Heart right ventricle (tissue), 16 donors: ENCODE measurements around the gene YKT6. TPM values are rescaled to one million over a fixed set of nuclear protein-coding genes. Genes with fewer than 3 reads are reported as not detected.

ENCODE experiments used
- ATAC-seq, 8 donors: fragments of 200-7000 bp; cut with Tn5 transposase; one replicate each; pipeline ENCODE4 v1.9.1; 2020; ENCODE audit warnings: mild to moderate bottlenecking in 8 of 8, moderate library complexity in 8 of 8, moderate number of reproducible peaks in 1 of 8
- DNase-seq, 2 donors: peaks; one replicate each; pipeline ENCODE4 v3.0.0-alpha.2; 2020
- H3K27ac ChIP-seq, 10 donors: fragments of 200-600 bp; sonication (generic) in 2 of 10; one replicate each; pipeline versions ENCODE4 v1.5.0 to v1.8.0; 2020 to 2022; ENCODE audit warnings: mild to moderate bottlenecking in 3 of 10
- H3K27me3 ChIP-seq, 7 donors: fragments of 200-600 bp; one replicate each; pipeline ENCODE4 v1.8.0; 2021 to 2022; ENCODE audit warnings: mild to moderate bottlenecking in 2 of 7
- H3K36me3 ChIP-seq, 9 donors: fragments of 200-600 bp; sonication (generic) in 1 of 9; one replicate each; pipeline versions ENCODE4 v1.5.0 to v1.8.0; 2020 to 2022; ENCODE audit warnings: mild to moderate bottlenecking in 2 of 9
- H3K4me1 ChIP-seq, 9 donors: fragments of 200-600 bp; sonication (generic) in 1 of 9; one replicate each; pipeline versions ENCODE4 v1.5.0 to v1.8.0; 2020 to 2022; ENCODE audit warnings: mild to moderate bottlenecking in 4 of 9
- H3K4me3 ChIP-seq, 10 donors: fragments of 200-600 bp; sonication (generic) in 2 of 10; one replicate each; pipeline versions ENCODE4 v1.5.0 to v1.8.0; 2020 to 2022; ENCODE audit warnings: mild to moderate bottlenecking in 7 of 10, moderate library complexity in 2 of 10
- H3K9me3 ChIP-seq, 11 donors: fragments of 200-600 bp in 10 of 11; sonication (generic) in 2 of 11; one replicate each; pipeline versions ENCODE4 v1.5.0 to v1.8.0; 2013 to 2022; ENCODE audit warnings: mild to moderate bottlenecking in 2 of 11, control low read depth in 1 of 11, moderate library complexity in 1 of 11
- CTCF ChIP-seq, 9 donors: fragments of 200-600 bp; sonication (generic) in 2 of 9; IDR thresholded peaks; one replicate each; pipeline versions ENCODE4 v1.5.0 to v1.8.0; 2021 to 2022; ENCODE audit warnings: antibody characterized with exemption in 9 of 9, mild to moderate bottlenecking in 5 of 9, moderate library complexity in 1 of 9
- WGBS, 2 donors: extraction: QIAGEN DNeasy Blood & Tissue Kit; methylation state at CpG; one replicate each; pipeline ENCODE4 v1.1.7; 2013; ENCODE audit warnings: inconsistent platforms in 1 of 2; 5-methylcytosine and 5-hydroxymethylcytosine counted together
- intact Hi-C, 10 donors: fragments of 100-400 bp; cut with DNase I; formaldehyde crosslinking; loops; one replicate each; pipeline versions ENCODE4 v1.11.1 to v1.14.2; 2022
- polyA plus RNA-seq, 2 donors: library from polyadenylated mRNA; stranded (reverse); fragments of 200-250 nt; gene quantifications; one replicate each; pipeline ENCODE4 v1.2.3, GENCODE V29; 2013
- total RNA-seq, 10 donors: library from RNA; stranded (reverse); fragmentation: NEBNext Ultra II Directional in 3 of 10; extraction: Animal tissue kit (Norgen Biotek cat#: 25700) in 3 of 10; gene quantifications; one replicate each; pipeline versions ENCODE4 v1.2.1 to v1.2.4, GENCODE V29; 2021 to 2023
- donor health status: Arrhythmogenic right ventricular cardiomyopathy.
- donor health status: ischemic (EF 13 %, LVEDD 7.1; RV severe dilation, severe dysfunction).
- donor health status: healthy with polysubstance abuse.
- donor health status: DM: no; HTN: yes; CAD: no.
- donor health status: DM: no; HTN: no; CAD: no.
- donor health status: ischemic (EF 25% LVEDD 6.9; RV normal size, moderate dysfunction).
- donor health status: ischemic (EF 25% LVEDD 5.7; RV mildly dilated, moderate dysfunction).
- donor health status: healthy.
- donor health status: DM: yes; HTN: yes; CAD: no.
- donor health status: Ischemic cardiomyopathy.
- donor health status: ischemic (EF 35%, LVEDD 5.7; RV mildly dilated, moderate dysfunction).
- donor health status: nonischemic (EF 11% LVEDD 7.7; RV severe dilation, severe dysfunction).
- donor health status: DM: yes; HTN: yes; CAD: no.
- donor health status: PGD.
- donor health status: ischemic (EF 29% LVEDD 5.4; RV normal size, mild dysfunction).
- donor health status: nonischemic (EF 23%, LVEDD 6.1; RV moderate dilation, normal function).

YKT6 gene
- total and polyA plus RNA-seq, 12 donors: 27.7 to 79.6 (median 47.7) TPM

DNA sequence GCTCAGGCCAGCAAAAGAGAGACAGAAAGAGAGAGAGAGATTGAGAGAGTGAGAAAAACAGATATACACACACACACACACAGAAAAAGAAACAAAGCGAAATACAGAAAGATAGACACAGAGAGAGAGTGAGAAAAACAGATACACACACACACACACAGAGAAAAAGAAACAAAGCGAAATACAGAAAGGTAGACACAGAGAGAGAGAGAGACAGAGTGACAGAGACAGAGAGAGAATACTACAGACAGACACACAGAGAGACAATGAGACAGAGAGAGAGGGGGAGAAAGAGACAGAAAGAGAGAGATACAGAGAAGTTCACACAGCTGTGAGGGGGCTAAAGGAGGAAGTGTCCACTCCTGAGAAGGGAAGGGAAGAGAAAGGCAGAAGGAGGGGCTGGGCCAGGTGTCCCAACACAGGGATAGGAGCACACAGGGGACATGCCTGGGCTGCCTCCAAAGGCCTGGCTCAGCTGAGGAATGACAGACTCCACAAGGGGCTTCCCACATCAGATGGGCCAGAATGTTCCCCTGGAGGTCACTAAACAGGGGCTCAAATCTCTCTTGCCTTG is 15.8 kb upstream of the YKT6 start:
- TF ChIP-seq CTCF (IDR thresholded peaks at IDR 0.05): no peak
- Histone ChIP-seq H3K27me3 (peaks cover 0 to 7% (median 0%) of the 10 kb centered on the region in 7 donors), H3K4me3 (no peak overlapping the region), H3K36me3 (no peaks in the 10 kb centered on the region), H3K9me3 (peaks cover 0 to 14% (median 8%) of the 10 kb centered on the region in 11 donors), H3K27ac (no peak overlapping the region), H3K4me1 (no peaks in the 10 kb centered on the region)
- ATAC-seq (no peak), DNase-seq (no peak)
- intact Hi-C loops: no loop called here
- 81 to 91% methylated on average over 2 of the region's 2 CpGs for WGBS, 2 donors

DNA sequence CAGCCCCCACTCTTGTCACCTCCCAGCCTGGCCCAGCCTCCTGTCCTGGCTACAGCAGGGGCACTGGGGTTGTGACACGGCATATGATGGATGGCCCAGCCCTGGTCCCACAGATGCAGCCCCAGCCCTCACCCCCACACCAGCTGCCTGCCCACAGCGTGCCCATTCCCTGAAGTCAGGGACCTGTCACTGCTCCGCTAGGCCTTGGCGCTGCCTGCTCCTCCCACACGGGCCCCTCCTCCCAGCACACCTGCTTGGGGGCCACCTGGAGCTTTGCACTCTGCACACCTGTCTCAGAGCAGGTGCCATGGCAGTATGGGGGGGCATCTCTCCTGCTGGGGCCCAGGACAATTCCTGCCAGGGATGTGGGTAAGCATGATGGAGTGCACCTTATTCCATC is 15.0 kb upstream of the YKT6 start:
- H3K36me3 ChIP-seq: no peaks in the 10 kb centered on the region
- H3K9me3 ChIP-seq: peaks cover 0 to 14% (median 8%) of the 10 kb centered on the region in 11 donors
- intact Hi-C loops: no loop called here
- ATAC-seq (no peak), DNase-seq (no peak)
- H3K27me3 ChIP-seq: peaks cover 0 to 7% (median 0%) of the 10 kb centered on the region in 7 donors
- WGBS, 2 donors: 82 to 90% methylated on average over 5 of the region's 5 CpGs
- no peak overlapping the region for H3K27ac ChIP-seq
- no peak for TF ChIP-seq CTCF (IDR thresholded peaks at IDR 0.05)
- H3K4me1 ChIP-seq: no peaks in the 10 kb centered on the region
- no peak overlapping the region for H3K4me3 ChIP-seq

DNA sequence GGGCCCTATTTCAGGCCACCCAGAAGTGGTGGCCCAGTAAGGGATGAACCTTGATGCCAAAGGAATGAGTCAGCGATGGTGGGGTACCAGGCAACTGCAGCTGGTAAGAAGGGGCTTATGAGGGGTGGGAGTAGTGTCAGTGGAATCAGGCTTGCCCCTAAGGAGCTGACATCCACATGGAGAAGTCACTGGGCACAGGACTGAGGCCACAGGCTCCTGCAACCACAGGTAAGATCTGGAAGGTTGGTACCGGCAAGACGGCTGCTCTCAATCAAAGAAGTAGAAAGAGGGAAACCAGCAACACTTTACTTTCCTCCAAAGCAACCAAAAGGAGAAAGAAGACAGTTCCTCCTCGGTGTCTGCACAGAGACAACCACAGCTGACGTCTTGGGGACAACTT is 14.0 kb upstream of the YKT6 start:
- Histone ChIP-seq H3K9me3 (peaks cover 0 to 14% (median 8%) of the 10 kb centered on the region in 11 donors), H3K4me3 (no peak overlapping the region), H3K36me3 (no peaks in the 10 kb centered on the region), H3K27me3 (peaks cover 0 to 10% (median under 1%) of the 10 kb centered on the region in 7 donors), H3K27ac (no peak overlapping the region), H3K4me1 (no peaks in the 10 kb centered on the region)
- DNase-seq (no peak), ATAC-seq (no peak)
- TF ChIP-seq CTCF (IDR thresholded peaks at IDR 0.05): no peak
- WGBS, 2 donors: 74 to 82% methylated on average over 5 of the region's 5 CpGs
- intact Hi-C loops: no loop called here

DNA sequence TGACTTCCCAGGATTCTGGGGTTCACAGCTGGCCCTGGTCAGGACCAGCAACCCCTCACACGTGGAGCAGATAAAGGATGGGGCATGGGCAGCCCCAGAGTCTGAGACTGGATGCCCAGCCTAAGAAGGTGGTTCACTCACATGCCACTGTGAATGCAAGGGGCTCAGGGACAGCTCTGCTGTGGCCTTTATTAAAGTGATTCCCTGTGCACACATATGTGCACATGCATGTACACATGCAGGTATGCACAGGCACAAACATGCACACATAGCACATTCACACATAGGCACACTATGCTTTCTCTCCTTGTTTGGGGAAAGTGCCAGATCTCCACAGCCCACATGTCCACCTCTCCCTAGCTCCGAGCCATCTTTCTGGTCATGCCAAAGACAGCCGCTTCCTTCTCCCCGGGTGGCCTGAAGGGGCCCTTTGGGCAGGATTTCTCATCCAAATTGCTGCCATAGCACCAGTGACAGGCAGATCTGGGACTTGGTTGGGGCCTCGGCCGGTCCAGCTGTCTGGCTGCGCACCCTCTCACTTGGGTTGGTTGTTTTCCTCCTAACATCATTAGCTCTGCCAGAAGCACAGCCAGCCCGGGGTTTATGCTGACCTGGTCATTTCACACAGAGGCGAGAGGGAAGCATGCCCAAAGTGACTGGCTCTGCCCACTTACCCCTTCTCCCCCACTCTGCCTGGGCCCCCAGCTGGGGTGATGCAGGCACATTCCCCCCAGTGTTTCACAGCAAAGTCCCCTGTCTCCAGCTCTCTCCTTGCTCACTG is 13.0 kb upstream of the YKT6 start:
- WGBS, 2 donors: 72 to 78% methylated on average over 9 of the region's 9 CpGs

More for the DNA sequence above, 13.0 kb upstream of the YKT6 start:
- DNase-seq (no peak), ATAC-seq (no peak)
- Histone ChIP-seq H3K27me3 (peaks cover 0 to 18% (median 10%) of the 10 kb centered on the region in 7 donors), H3K9me3 (peaks cover 0 to 6% (median 2%) of the 10 kb centered on the region in 11 donors), H3K4me3 (no peak overlapping the region), H3K27ac (no peak overlapping the region), H3K36me3 (no peaks in the 10 kb centered on the region), H3K4me1 (no peaks in the 10 kb centered on the region)
- TF ChIP-seq CTCF (IDR thresholded peaks at IDR 0.05): no peak
- intact Hi-C loops: no loop called here
